Mesenteric fat pad (tissue), 1 donor: ENCODE results near the gene PNPT1. TPM values are rescaled to one million over a fixed set of nuclear protein-coding genes. Genes with fewer than 3 reads are reported as not detected.
"Not testable (repeated sequence)": the region's sequence is repeated elsewhere in the genome, so short reads cannot be mapped to it uniquely, and the experiment has no call there.

Experiments used
- DNase-seq: peaks from one replicate; pipeline ENCODE4 v3.0.0-alpha.2; 2020; ENCODE audit warnings: low spot score
- total RNA-seq: library from RNA; stranded (reverse); fragmentation: NEBNext Ultra II Directional; extraction: Animal tissue kit (Norgen Biotek cat#: 25700); gene quantifications from one replicate; pipeline ENCODE4 v1.2.1, GENCODE V29; 2021
- donor health status: DM: yes; HTN: yes; CAD: no.

Gene PNPT1
- total RNA-seq, 1 donor from 2014 or later = 22.8 TPM

DNA sequence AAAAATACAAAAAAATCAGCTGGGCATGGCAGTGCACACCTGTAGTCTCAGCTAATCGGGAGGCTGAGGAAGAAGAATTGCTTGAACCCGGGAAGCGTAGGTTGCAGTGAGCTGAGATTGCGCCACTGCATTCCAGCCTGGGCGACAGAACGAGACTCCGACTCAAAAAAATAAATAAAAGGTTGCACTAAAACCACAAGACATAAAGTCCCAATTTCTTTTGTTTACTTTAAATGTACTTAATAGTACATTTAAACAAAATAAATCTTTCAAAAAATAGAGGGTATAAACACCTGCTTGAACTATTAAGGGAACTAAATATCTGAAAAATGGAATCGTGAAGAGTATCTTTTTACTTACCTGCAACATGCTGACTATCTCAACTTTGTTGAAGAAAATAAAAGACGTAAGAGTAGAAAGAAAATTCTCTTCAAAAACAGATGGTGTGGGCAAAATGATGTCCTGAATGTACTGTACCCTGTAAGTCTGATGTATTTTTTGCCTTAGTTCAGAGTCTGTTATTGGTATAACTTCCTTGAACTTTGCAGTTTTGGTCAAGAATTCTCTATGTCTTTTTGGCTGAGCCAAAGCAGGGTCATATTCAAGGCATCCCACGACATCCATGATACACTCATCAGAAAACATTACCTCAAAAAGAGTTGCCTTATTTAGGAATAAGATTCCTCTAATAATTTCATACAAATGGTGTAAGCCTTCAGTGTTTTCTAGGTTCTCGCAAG is 95.4 kb downstream of the PNPT1 start:
- no peak for DNase-seq

DNA sequence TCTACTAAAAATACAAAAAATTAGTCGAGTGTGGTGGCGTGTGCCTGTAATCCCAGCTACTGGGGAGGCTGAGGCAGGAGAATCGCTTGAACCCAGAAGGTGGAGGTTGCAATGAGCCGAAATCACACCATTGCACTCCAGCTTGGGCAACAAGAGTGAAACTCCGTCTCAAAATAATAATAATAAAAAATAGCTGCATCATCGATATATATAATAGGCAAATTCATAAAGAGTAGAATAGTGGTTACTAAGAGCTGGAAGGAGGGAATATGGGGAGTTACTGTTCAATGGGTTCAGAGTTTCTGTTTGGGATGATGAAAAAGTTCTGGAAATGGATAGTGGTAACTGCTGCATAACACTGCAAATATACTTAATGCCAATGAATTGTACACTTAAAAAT is 96.8 kb downstream of the PNPT1 start:
- not testable (repeated sequence) for DNase-seq

DNA sequence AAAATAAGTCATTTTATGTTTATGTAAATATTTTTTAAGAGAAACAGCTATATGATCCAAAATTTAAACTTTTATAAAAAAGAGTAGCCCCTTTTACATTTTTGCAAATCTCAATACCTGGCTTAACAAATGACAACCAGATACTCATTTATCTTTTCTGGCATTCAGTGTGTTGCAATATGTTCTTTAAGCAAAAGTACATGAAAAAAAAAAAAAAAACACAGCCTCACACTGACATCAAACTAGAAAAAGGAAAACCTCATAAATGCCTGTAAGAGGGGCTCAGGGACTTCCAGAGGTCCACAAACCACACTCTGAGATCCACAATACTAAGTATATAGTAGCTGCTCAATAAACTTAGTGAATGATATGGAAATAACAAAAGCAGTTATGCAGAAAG is 98.1 kb downstream of the PNPT1 start:
- DNase-seq = no peak

DNA sequence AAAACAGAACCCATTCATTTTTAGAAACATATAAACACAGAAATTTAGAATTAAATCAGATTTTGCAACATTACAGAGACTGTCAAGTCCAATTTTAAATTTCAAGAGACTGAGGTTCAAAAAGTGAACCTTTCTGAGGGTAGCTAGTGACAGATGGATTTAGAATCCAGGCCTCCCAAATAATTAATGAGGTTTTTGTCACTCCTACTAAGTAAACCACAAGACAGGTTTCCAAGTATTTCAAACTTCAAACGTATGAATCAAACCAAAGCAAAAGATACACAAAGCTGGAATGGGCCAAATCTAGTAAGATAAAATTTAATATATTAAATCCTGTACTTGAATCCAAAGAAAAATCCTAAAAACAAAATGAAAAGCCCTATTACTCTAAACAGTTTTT is 101.5 kb downstream of the PNPT1 start:
- DNase-seq = no peak

DNA sequence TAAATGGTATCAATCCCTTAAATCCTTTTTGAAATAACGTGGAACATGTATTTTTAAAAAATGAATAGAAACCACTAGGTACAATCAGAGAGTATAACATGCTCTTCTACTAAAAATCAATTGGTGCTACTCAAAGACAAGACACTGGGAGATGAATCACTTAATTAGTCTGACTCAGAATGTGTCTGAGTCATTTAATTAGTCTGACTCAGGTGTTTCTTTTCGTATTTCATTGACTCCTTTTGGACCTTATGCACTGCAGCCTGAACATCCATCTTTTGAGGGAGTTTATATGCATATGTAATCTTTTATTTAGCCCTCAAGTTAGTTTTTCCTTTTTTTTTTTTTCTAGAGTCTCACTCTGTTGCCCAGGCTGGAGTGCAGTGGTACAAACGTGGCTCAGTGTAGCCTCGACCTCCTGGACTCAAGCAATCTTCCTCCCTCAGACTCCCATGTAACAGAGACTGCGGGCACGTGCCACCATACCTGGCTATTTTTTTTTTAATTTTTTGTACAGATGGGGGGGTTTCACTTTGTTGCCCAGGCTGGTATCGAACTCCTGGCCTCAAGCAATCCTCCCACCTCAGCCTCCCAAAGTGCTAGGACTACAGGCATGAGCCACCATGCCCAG is 102.7 kb downstream of the PNPT1 start:
- DNase-seq = no peak

DNA sequence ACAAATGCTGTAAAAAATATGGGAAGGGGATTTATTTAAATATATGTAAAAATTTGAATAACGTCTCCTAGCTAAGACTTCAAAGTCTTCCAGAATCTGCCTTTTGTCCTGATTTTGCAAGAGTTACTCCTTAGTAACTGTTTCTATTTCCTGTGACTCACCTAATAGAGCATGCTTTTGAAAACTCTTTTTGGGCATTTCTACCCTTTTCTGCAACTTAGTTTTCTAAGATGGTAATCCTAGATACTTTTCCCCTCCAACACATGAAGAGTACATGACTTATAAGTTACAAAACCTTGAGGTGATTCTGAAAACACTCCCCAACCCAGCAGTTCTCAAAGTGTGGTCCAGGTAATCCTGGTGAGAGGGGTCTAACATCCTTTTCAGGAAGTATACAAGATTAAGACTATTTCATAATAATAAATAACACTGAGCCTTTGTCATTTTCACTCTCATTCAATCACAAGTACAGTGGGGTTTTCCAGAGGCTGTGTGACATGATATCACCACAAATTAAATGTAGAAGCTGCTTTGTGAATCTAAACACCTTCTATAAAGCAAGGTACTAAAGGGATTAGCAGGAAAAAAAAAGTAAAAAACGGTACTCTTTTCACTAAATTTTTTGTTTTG is 108.1 kb downstream of the PNPT1 start:
- no peak for DNase-seq

Other genes with a start within 250 kb of the PNPT1 start
- gene CFAP36, start 174.1 kb downstream of the PNPT1 start, total RNA-seq = 18.5 TPM
- 63.2 TPM for gene PPP4R3B, start 76.2 kb downstream of the PNPT1 start, total RNA-seq
- gene EFEMP1, start 229.9 kb upstream of the PNPT1 start, total RNA-seq = 446 TPM